Transverse colon (tissue), 4 donors: Measurements from ENCODE around the gene ACBD3. TPM values are rescaled to one million over a fixed set of nuclear protein-coding genes. Genes with fewer than 3 reads are reported as not detected.
A peak's percentile ranks its signal among the peaks of the same experiment; 100 is the strongest.

Experiments
- DNase-seq: peaks from one replicate; pipeline ENCODE4 v3.0.0-alpha.2; 2019
- H3K27ac ChIP-seq, 4 donors: fragments of 200-600 bp; sonication (generic); 2 replicates each; pipeline ENCODE4 v1.5.1; 2016 to 2018; ENCODE audit warnings: inconsistent platforms in 4 of 4
- H3K27me3 ChIP-seq: fragments of 200-600 bp; sonication (generic); 2 replicates; pipeline ENCODE4 v1.5.1; 2017; ENCODE audit warnings: inconsistent platforms
- H3K36me3 ChIP-seq, 4 donors: fragments of 200-600 bp; sonication (generic); 2 replicates each; pipeline ENCODE4 v1.5.1; 2017 to 2019; ENCODE audit warnings: inconsistent platforms in 4 of 4
- H3K4me1 ChIP-seq, 4 donors: fragments of 200-600 bp; sonication (generic); 2 replicates each; pipeline ENCODE4 v1.5.1; 2017 to 2020; ENCODE audit warnings: inconsistent platforms in 4 of 4
- H3K4me3 ChIP-seq, 4 donors: fragments of 200-600 bp; sonication (generic); 1 replicate in 1 of 4; 2 replicates in 3 of 4; pipeline versions ENCODE4 v1.5.1 to v1.6.1; 2017 to 2019; ENCODE audit warnings: inconsistent platforms in 4 of 4
- H3K9me3 ChIP-seq, 2 donors: fragments of 200-600 bp; sonication (generic); 2 replicates each; pipeline ENCODE4 v1.5.1; 2017 to 2019; ENCODE audit warnings: inconsistent platforms in 2 of 2
- CTCF ChIP-seq, 5 experiments: fragments of 200-600 bp in 3 of 5; fragments of 450-650 bp in 2 of 5; sonication (generic) in 3 of 5; IDR thresholded peaks; 1 replicate in 2 of 5; 2 replicates in 3 of 5; pipeline ENCODE4 v1.5.1; 2016 to 2017; ENCODE audit warnings: antibody characterized with exemption in 5 of 5, inconsistent platforms in 3 of 5, mild to moderate bottlenecking in 2 of 5, moderate library complexity in 1 of 5
- EP300 ChIP-seq: sonication (generic); formaldehyde crosslinking; IDR thresholded peaks from one replicate; pipeline ENCODE4 v1.6.1; 2017; ENCODE audit warnings: antibody characterized with exemption, low read depth
- POLR2A ChIP-seq: fragments of 450-650 bp; IDR thresholded peaks from one replicate; pipeline ENCODE4 v1.6.1; 2016; ENCODE audit warnings: antibody characterized with exemption, mild to moderate bottlenecking, moderate library complexity
- POLR2AphosphoS5 ChIP-seq, 3 donors: sonication (generic); formaldehyde crosslinking; IDR thresholded peaks; one replicate each; pipeline ENCODE4 v1.6.1; 2016; ENCODE audit warnings: antibody characterized with exemption in 3 of 3
- WGBS, 2 donors: methylation state at CpG; one replicate each; pipeline ENCODE4 v1.1.5; 2018; ENCODE audit warnings: low coverage in 1 of 2; 5-methylcytosine and 5-hydroxymethylcytosine counted together
- in situ Hi-C, 4 donors: fragments of 200-750 bp; cut with MboI; loops; one replicate each; pipeline versions ENCODE4 v1.15.0 to v1.15.1; 2017; ENCODE audit warnings: low sequenced_read_pairs in 3 of 4, low pct_ligation_motif_present in 1 of 4, low pct_unique_long_range_greater_than_20kb in 1 of 4
- intact Hi-C: fragments of 100-400 bp; cut with DNase I; formaldehyde crosslinking; loops from one replicate; pipeline ENCODE4 v1.15.1; 2023; ENCODE audit warnings: low total_unique reads
- total RNA-seq, 4 donors: library from RNA; depleted of rRNA; stranded (reverse); fragments of >200 nt; gene quantifications; one replicate each; pipeline ENCODE4 v1.1.0, GENCODE V29; 2016

Gene ACBD3
- total RNA-seq, 4 donors from 2014 or later, result 19.3 to 44.6 (median 30.7) TPM

- 56 to 64% methylated on average over 10 to 14 of the region's 14 CpGs for WGBS, 2 donors
- H3K36me3 ChIP-seq, result no peaks in the 10 kb centered on the region
- no peak for TF ChIP-seq CTCF (IDR thresholded peaks at IDR 0.05)
- no peak for TF ChIP-seq POLR2A
- TF ChIP-seq POLR2AphosphoS5 (IDR thresholded peaks at IDR 0.05), result no peak
- no peak for TF ChIP-seq EP300
- H3K27ac ChIP-seq, result peak overlapping the region; percentile 62 to 80 (median 68)
- intact Hi-C loops (no loop called here), in situ Hi-C loops (no loop called here)
- H3K4me1 ChIP-seq, result peaks cover 29 to 42% (median 34%) of the 10 kb centered on the region in 4 donors
- H3K27me3 ChIP-seq, result no peaks in the 10 kb centered on the region
- no peak overlapping the region for H3K4me3 ChIP-seq
- H3K9me3 ChIP-seq, result no peaks in the 10 kb centered on the region
- DNase-seq, result no peak
Observed at GRCh38 chr1:226135709-226136108, 50.8 kb downstream of the ACBD3 start.

- Histone ChIP-seq H3K9me3 (no peaks in the 10 kb centered on the region), H3K4me1 (peaks cover 29 to 43% (median 34%) of the 10 kb centered on the region in 4 donors), H3K27ac (peak overlapping the region; percentile 62 to 80 (median 68)), H3K36me3 (no peaks in the 10 kb centered on the region), H3K4me3 (no peak overlapping the region), H3K27me3 (no peaks in the 10 kb centered on the region)
- peak; percentile 81 for DNase-seq
- intact Hi-C loops, result no loop called here
- WGBS, 2 donors, result 35% methylated on average over 16 of the region's 21 CpGs; no CpG with 5 or more reads in 1 of the 2 donors
- in situ Hi-C loops, result no loop called here
- peak in 1 of 5 experiments; percentile 31 for TF ChIP-seq CTCF (IDR thresholded peaks at IDR 0.05)
- TF ChIP-seq POLR2A, result peak; percentile 41
- TF ChIP-seq POLR2AphosphoS5 (IDR thresholded peaks at IDR 0.05), result peak in 2 of 3 donors; percentile 48 to 53
- no peak for TF ChIP-seq EP300
Observed at GRCh38 chr1:226135059-226135651, 51.4 kb downstream of the ACBD3 start.

GRCh38 chr1:226134170-226135058, 52.1 kb downstream of the ACBD3 start:
- in situ Hi-C loops (loop anchor here in 2 of 4 donors (5.0 kb wide), 2 partner anchors 53 to 63 kb away; partner anchors contain the start of gene ACBD3 (in 1 of the 2)), intact Hi-C loops (no loop called here)
- no peaks in the 10 kb centered on the region for H3K27me3 ChIP-seq
- no peaks in the 10 kb centered on the region for H3K9me3 ChIP-seq
- peak overlapping the region; percentile 62 to 80 (median 68) for H3K27ac ChIP-seq
- WGBS, 2 donors, result 0 to 51% methylated on average over 1 to 16 of the region's 16 CpGs
- DNase-seq, result no peak
- no peak for TF ChIP-seq CTCF (IDR thresholded peaks at IDR 0.05)
- no peak for TF ChIP-seq EP300
- TF ChIP-seq POLR2AphosphoS5 (IDR thresholded peaks at IDR 0.05), result no peak
- no peak for TF ChIP-seq POLR2A
- H3K36me3 ChIP-seq, result no peaks in the 10 kb centered on the region
- H3K4me1 ChIP-seq, result peaks cover 29 to 47% (median 34%) of the 10 kb centered on the region in 4 donors
- no peak overlapping the region for H3K4me3 ChIP-seq

GRCh38 chr1:226133504-226134123, 52.9 kb downstream of the ACBD3 start:
- Histone ChIP-seq H3K27me3 (no peaks in the 10 kb centered on the region), H3K4me1 (peaks cover 30 to 49% (median 36%) of the 10 kb centered on the region in 4 donors), H3K27ac (peak overlapping the region; percentile 47 to 80 (median 65)), H3K36me3 (no peaks in the 10 kb centered on the region), H3K9me3 (no peaks in the 10 kb centered on the region), H3K4me3 (no peak overlapping the region)
- intact Hi-C loops, result no loop called here
- TF ChIP-seq EP300, result no peak
- no peak for TF ChIP-seq CTCF (IDR thresholded peaks at IDR 0.05)
- no peak for TF ChIP-seq POLR2A
- no peak for TF ChIP-seq POLR2AphosphoS5 (IDR thresholded peaks at IDR 0.05)
- 89% methylated on average over 6 of the region's 6 CpGs; no CpG with 5 or more reads in 1 of the 2 donors for WGBS, 2 donors
- no peak for DNase-seq
- in situ Hi-C loops, result loop anchor here in 2 of 4 donors (5.0 kb wide), 2 partner anchors 54 to 64 kb away; partner anchors contain the start of gene ACBD3 (in 1 of the 2)
